H1 (cell line): Measurements from ENCODE around the gene CSNK2B. TPM values are rescaled to one million over a fixed set of nuclear protein-coding genes. Genes with fewer than 3 reads are reported as not detected.

Experiments
- CTCF ChIA-PET: fragments of 300-600 bp; sonication (Branson Sonifier 250); formaldehyde crosslinking; loops from one replicate; lab custom pipeline; 2021; ENCODE audit not compliant: partially characterized antibody; lab: Charles Lee
- POLR2A ChIA-PET: fragments of 300-600 bp; sonication (Branson Sonifier 250); formaldehyde crosslinking; loops from one replicate; lab custom pipeline; 2021; ENCODE audit warnings: inconsistent platforms; ENCODE audit not compliant: partially characterized antibody; lab: Charles Lee
- DNase-seq, 2 experiments: peaks; one replicate each; pipeline versions ENCODE4 v3.0.0 to v3.0.0-alpha.2; 2010 to 2022; ENCODE audit warnings: low spot score in 2 of 2, low read depth in 1 of 2, mixed read lengths in 1 of 2
- FAIRE-seq: peaks from 2 replicates; lab custom pipeline; 2011; peaks lifted over from hg19 to GRCh38; lab: Jason Lieb, UNC
- H2AFZ ChIP-seq: 2 replicates; pipeline ENCODE4 v1.8.1; 2012; ENCODE audit warnings: low read length, inconsistent platforms
- H2AK5ac ChIP-seq: 2 replicates; pipeline ENCODE4 v1.6.1; 2013; ENCODE audit warnings: low read depth, low read length
- H2BK120ac ChIP-seq: replicated peaks from 2 replicates; pipeline ENCODE3; 2013; ENCODE audit warnings: low read depth, low read length, inconsistent platforms
- H2BK12ac ChIP-seq: 2 replicates; pipeline ENCODE4 v1.6.1; 2013; ENCODE audit warnings: low read depth, low read length
- H2BK15ac ChIP-seq: 2 replicates; pipeline ENCODE4 v1.6.1; 2013; ENCODE audit warnings: low read length
- H2BK20ac ChIP-seq: 2 replicates; pipeline ENCODE4 v1.6.1; 2013; ENCODE audit warnings: low read length
- H2BK5ac ChIP-seq: 2 replicates; pipeline ENCODE4 v1.6.1; 2013; ENCODE audit warnings: low read depth, low read length
- H3K14ac ChIP-seq: 2 replicates; pipeline ENCODE4 v1.6.1; 2013; ENCODE audit warnings: inconsistent platforms; ENCODE audit not compliant: insufficient read length
- H3K18ac ChIP-seq: 2 replicates; pipeline ENCODE4 v1.6.1; 2013; ENCODE audit warnings: low read length; ENCODE audit errors: extremely low read depth
- H3K23ac ChIP-seq: 2 replicates; pipeline ENCODE4 v1.6.1; 2013; ENCODE audit warnings: inconsistent platforms; ENCODE audit not compliant: insufficient read length
- H3K23me2 ChIP-seq: 2 replicates; pipeline ENCODE4 v1.6.1; 2013; ENCODE audit warnings: low read depth, low read length
- H3K27ac ChIP-seq: 2 replicates; pipeline ENCODE4 v1.6.1; 2011; ENCODE audit warnings: low read depth, low read length, inconsistent platforms
- H3K27me3 ChIP-seq, 4 experiments: replicated peaks in 1 of 4; 1 replicate in 1 of 4; 2 replicates in 3 of 4; pipeline versions ENCODE4 v1.6.1 to v1.8.1; 2011 to 2013; ENCODE audit warnings: low read length in 3 of 4, mild to moderate bottlenecking in 3 of 4, inconsistent platforms in 2 of 4, mixed read lengths in 2 of 4, moderate library complexity in 1 of 4; ENCODE audit not compliant: control insufficient read depth in 3 of 4, insufficient read depth in 3 of 4; ENCODE audit errors: extremely low read depth in 1 of 4
- H3K36me3 ChIP-seq, 4 experiments: 2 replicates each; pipeline versions ENCODE4 v1.6.1 to v1.8.1; 2011 to 2013; ENCODE audit warnings: mild to moderate bottlenecking in 4 of 4, low read length in 3 of 4, moderate library complexity in 2 of 4, control low read depth in 1 of 4, inconsistent platforms in 1 of 4; ENCODE audit not compliant: insufficient read depth in 4 of 4, control insufficient read depth in 2 of 4
- H3K4ac ChIP-seq: replicated peaks from 2 replicates; pipeline ENCODE3; 2013; ENCODE audit warnings: low read length, low read depth, mixed read lengths, inconsistent platforms; ENCODE audit not compliant: insufficient read length
- H3K4me1 ChIP-seq, 4 experiments: replicated peaks in 1 of 4; 1 replicate in 1 of 4; 2 replicates in 3 of 4; pipeline versions ENCODE4 v1.6.1 to v1.8.1; 2011 to 2013; ENCODE audit warnings: low read length in 3 of 4, inconsistent platforms in 2 of 4, mixed read lengths in 1 of 4; ENCODE audit not compliant: insufficient read depth in 4 of 4, control insufficient read depth in 3 of 4
- H3K4me2 ChIP-seq, 2 experiments: 2 replicates each; pipeline versions ENCODE4 v1.6.1 to v1.8.1; 2011 to 2013; ENCODE audit warnings: low read depth in 2 of 2, low read length in 2 of 2, control low read depth in 1 of 2, inconsistent platforms in 1 of 2, mild to moderate bottlenecking in 1 of 2; ENCODE audit not compliant: insufficient read depth in 1 of 2
- H3K4me3 ChIP-seq, 4 experiments: fragments of 200-600, 300-600 bp in 1 of 4; sonication (generic), shearing (Covaris generic), sonication (Bioruptor Twin) in 1 of 4; 2 replicates each; pipeline versions ENCODE4 v1.5.1 to v1.8.1; 2011 to 2016; ENCODE audit warnings: low read length in 4 of 4, low read depth in 3 of 4, control low read depth in 2 of 4, inconsistent platforms in 2 of 4, mild to moderate bottlenecking in 2 of 4, mixed read lengths in 1 of 4, moderate library complexity in 1 of 4; ENCODE audit not compliant: insufficient read depth in 2 of 4; ENCODE audit errors: extremely low read depth in 1 of 4
- H3K56ac ChIP-seq: replicated peaks from 2 replicates; pipeline ENCODE3; 2013; ENCODE audit warnings: low read depth, mild to moderate bottlenecking, mixed read lengths, low read length, inconsistent platforms; ENCODE audit not compliant: insufficient read length
- H3K79me1 ChIP-seq: 2 replicates; pipeline ENCODE4 v1.6.1; 2013; ENCODE audit warnings: low read depth, low read length, control low read depth
- H3K79me2 ChIP-seq, 2 experiments: 2 replicates each; pipeline versions ENCODE4 v1.6.1 to v1.8.1; 2012 to 2013; ENCODE audit warnings: low read length in 2 of 2, mild to moderate bottlenecking in 2 of 2, inconsistent platforms in 1 of 2; ENCODE audit not compliant: insufficient read depth in 2 of 2, control insufficient read depth in 1 of 2
- H3K9ac ChIP-seq, 4 experiments: replicated peaks in 1 of 4; 1 replicate in 1 of 4; 2 replicates in 3 of 4; pipeline versions ENCODE4 v1.6.1 to v1.8.1; 2011 to 2013; ENCODE audit warnings: low read depth in 3 of 4, low read length in 3 of 4, control low read depth in 2 of 4, mild to moderate bottlenecking in 2 of 4, moderate library complexity in 2 of 4, inconsistent platforms in 1 of 4; ENCODE audit errors: extremely low read depth in 1 of 4
- H3K9me3 ChIP-seq, 2 experiments: 2 replicates each; pipeline versions ENCODE4 v1.6.1 to v1.8.1; 2012 to 2013; ENCODE audit warnings: mild to moderate bottlenecking in 2 of 2, moderate library complexity in 2 of 2, control low read depth in 1 of 2, inconsistent platforms in 1 of 2, low read depth in 1 of 2, low read length in 1 of 2, mixed read lengths in 1 of 2; ENCODE audit not compliant: insufficient read depth in 2 of 2
- H4K20me1 ChIP-seq, 2 experiments: replicated peaks in 1 of 2; 2 replicates each; pipeline versions ENCODE3 to v1.8.1; 2011 to 2013; ENCODE audit warnings: inconsistent platforms in 2 of 2, low read length in 2 of 2, mild to moderate bottlenecking in 1 of 2; ENCODE audit not compliant: insufficient read depth in 2 of 2, control insufficient read depth in 1 of 2
- H4K5ac ChIP-seq: 2 replicates; pipeline ENCODE4 v1.6.1; 2013; ENCODE audit warnings: low read length, low read depth, mixed read lengths, inconsistent platforms; ENCODE audit not compliant: insufficient read length
- H4K8ac ChIP-seq: 2 replicates; pipeline ENCODE4 v1.8.0; 2013; ENCODE audit warnings: mild to moderate bottlenecking, moderate library complexity, low read length, inconsistent platforms; ENCODE audit not compliant: insufficient read depth; ENCODE audit errors: extremely low read depth
- H4K91ac ChIP-seq: replicated peaks from 2 replicates; pipeline ENCODE3; 2013; ENCODE audit warnings: low read length, mixed read lengths, inconsistent platforms; ENCODE audit not compliant: insufficient read length
- WGBS, 2 experiments: shearing (Covaris generic) in 1 of 2; methylation state at CpG; one replicate each; pipeline versions ENCODE4 v1.1.6 to v1.1.7; 2013 to 2015; ENCODE audit warnings: low lambda C conversion rate in 2 of 2, mixed read lengths in 2 of 2, inconsistent platforms in 1 of 2, low coverage in 1 of 2, missing lambda C conversion rate in 1 of 2; ENCODE audit not compliant: insufficient replicate concordance in 2 of 2, insufficient coverage in 1 of 2, insufficient read length in 1 of 2; ENCODE audit errors: extremely low coverage in 1 of 2, missing lambda C conversion rate in 1 of 2; 5-methylcytosine and 5-hydroxymethylcytosine counted together
- polyA plus RNA-seq, 7 experiments: library from polyadenylated mRNA; depleted of rRNA in 3 of 7; stranded (reverse) in 5 of 7; unstranded in 2 of 7; fragments of >200 nt in 5 of 7; fragments of 200-250 nt in 2 of 7; gene quantifications; 1 replicate in 5 of 7; 2 replicates in 1 of 7; 4 replicates in 1 of 7; pipeline versions ENCODE4 v1.2.1 to v1.2.3, GENCODE V29; 2011 to 2013; ENCODE audit warnings: missing spikeins in 2 of 7, mixed read lengths in 2 of 7
- total RNA-seq: library from RNA; stranded (reverse); fragmentation: NEBNext Ultra II Directional; extraction: Animal tissue kit (Norgen Biotek cat#: 25700); gene quantifications from 2 replicates; pipeline ENCODE4 v1.2.1, GENCODE V29; 2021

CSNK2B gene
- total and polyA plus RNA-seq, 2 of the 8 experiments (the other 6 are each of a cell fraction or from before 2014, with no cell fraction given) = 169 to 208 TPM

DNA sequence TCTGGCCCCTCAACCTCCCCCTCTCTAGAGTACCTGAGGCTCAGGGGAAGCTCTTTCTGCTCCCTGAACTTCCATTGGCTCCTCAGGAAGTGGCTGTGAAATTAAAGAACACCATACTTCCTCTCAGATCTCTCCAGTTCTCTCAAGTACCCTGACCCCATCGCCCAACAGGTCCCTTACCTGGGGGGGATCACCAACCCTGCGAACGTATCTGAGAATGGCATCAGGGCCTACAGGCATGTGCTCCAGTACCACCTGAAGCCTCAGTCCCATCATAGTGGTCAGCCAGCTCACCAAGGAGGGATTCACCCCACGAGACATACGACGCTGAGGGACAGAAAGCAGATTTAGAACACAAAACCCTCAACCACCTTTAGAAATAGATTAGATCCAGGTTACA is 25.3 kb upstream of the CSNK2B start:
- Histone ChIP-seq H4K20me1 (peaks cover 7 to 12% of the 10 kb centered on the region in 2 experiments), H2BK20ac (no peak overlapping the region), H2BK5ac (no peak overlapping the region), H3K23me2 (no peaks in the 10 kb centered on the region), H2BK12ac (no peak overlapping the region), H2AK5ac (no peak overlapping the region), H3K27ac (no peak overlapping the region), H3K9me3 (no peaks in the 10 kb centered on the region), H3K4me1 (no peaks in the 10 kb centered on the region), H2BK15ac (no peak overlapping the region), H3K4ac (no peak overlapping the region), H3K14ac (no peak overlapping the region), H3K79me2 (no peaks in the 10 kb centered on the region), H2AFZ (no peak overlapping the region), H3K27me3 (no peaks in the 10 kb centered on the region), H3K79me1 (no peaks in the 10 kb centered on the region; the same call in none of the 2 replicates), H3K4me2 (no peak overlapping the region), H4K8ac (no peak overlapping the region), H3K56ac (no peak overlapping the region), H3K9ac (no peak overlapping the region), H3K18ac (no peak overlapping the region), H3K36me3 (peaks cover 56 to 93% (median 77%) of the 10 kb centered on the region in 4 experiments), H3K23ac (no peak overlapping the region), H4K5ac (no peak overlapping the region), H3K4me3 (no peak overlapping the region), H4K91ac (no peak overlapping the region), H2BK120ac (no peak overlapping the region)
- FAIRE-seq (no peak), DNase-seq (no peak)
- ChIA-PET CTCF (interaction anchor here (0.8 to 1.3 kb wide), 3 partner anchors 9 to 24 kb away, joined by 3 to 5 read pairs (median 4); partner anchors contain the start of gene GPANK1), POLR2A (interaction anchor here (1.0 to 34.9 kb wide), 10 partner anchors 15 to 165 kb away, joined by 3 to 883 read pairs (median 6); partner anchors contain the start of genes ABHD16A, APOM, BAG6 and C6orf47)
- WGBS, 2 experiments = 94% methylated on average over 6 of the region's 6 CpGs; no CpG with 5 or more reads in 1 of the 2 experiments
